Heart right ventricle (tissue), 16 donors: ENCODE results near the gene LSP1. TPM values are rescaled to one million over a fixed set of nuclear protein-coding genes. Genes with fewer than 3 reads are reported as not detected.

Experiments
- ATAC-seq, 8 donors: fragments of 200-7000 bp; cut with Tn5 transposase; one replicate each; pipeline ENCODE4 v1.9.1; 2020; ENCODE audit warnings: mild to moderate bottlenecking in 8 of 8, moderate library complexity in 8 of 8, moderate number of reproducible peaks in 1 of 8
- DNase-seq, 2 donors: peaks; one replicate each; pipeline ENCODE4 v3.0.0-alpha.2; 2020
- H3K27ac ChIP-seq, 10 donors: fragments of 200-600 bp; sonication (generic) in 2 of 10; one replicate each; pipeline versions ENCODE4 v1.5.0 to v1.8.0; 2020 to 2022; ENCODE audit warnings: mild to moderate bottlenecking in 3 of 10
- H3K27me3 ChIP-seq, 7 donors: fragments of 200-600 bp; one replicate each; pipeline ENCODE4 v1.8.0; 2021 to 2022; ENCODE audit warnings: mild to moderate bottlenecking in 2 of 7
- H3K36me3 ChIP-seq, 9 donors: fragments of 200-600 bp; sonication (generic) in 1 of 9; one replicate each; pipeline versions ENCODE4 v1.5.0 to v1.8.0; 2020 to 2022; ENCODE audit warnings: mild to moderate bottlenecking in 2 of 9
- H3K4me1 ChIP-seq, 9 donors: fragments of 200-600 bp; sonication (generic) in 1 of 9; one replicate each; pipeline versions ENCODE4 v1.5.0 to v1.8.0; 2020 to 2022; ENCODE audit warnings: mild to moderate bottlenecking in 4 of 9
- H3K4me3 ChIP-seq, 10 donors: fragments of 200-600 bp; sonication (generic) in 2 of 10; one replicate each; pipeline versions ENCODE4 v1.5.0 to v1.8.0; 2020 to 2022; ENCODE audit warnings: mild to moderate bottlenecking in 7 of 10, moderate library complexity in 2 of 10
- H3K9me3 ChIP-seq, 11 donors: fragments of 200-600 bp in 10 of 11; sonication (generic) in 2 of 11; one replicate each; pipeline versions ENCODE4 v1.5.0 to v1.8.0; 2013 to 2022; ENCODE audit warnings: mild to moderate bottlenecking in 2 of 11, control low read depth in 1 of 11, moderate library complexity in 1 of 11
- CTCF ChIP-seq, 9 donors: fragments of 200-600 bp; sonication (generic) in 2 of 9; IDR thresholded peaks; one replicate each; pipeline versions ENCODE4 v1.5.0 to v1.8.0; 2021 to 2022; ENCODE audit warnings: antibody characterized with exemption in 9 of 9, mild to moderate bottlenecking in 5 of 9, moderate library complexity in 1 of 9
- WGBS, 2 donors: extraction: QIAGEN DNeasy Blood & Tissue Kit; methylation state at CpG; one replicate each; pipeline ENCODE4 v1.1.7; 2013; ENCODE audit warnings: inconsistent platforms in 1 of 2; 5-methylcytosine and 5-hydroxymethylcytosine counted together
- intact Hi-C, 10 donors: fragments of 100-400 bp; cut with DNase I; formaldehyde crosslinking; loops; one replicate each; pipeline versions ENCODE4 v1.11.1 to v1.14.2; 2022
- polyA plus RNA-seq, 2 donors: library from polyadenylated mRNA; stranded (reverse); fragments of 200-250 nt; gene quantifications; one replicate each; pipeline ENCODE4 v1.2.3, GENCODE V29; 2013
- total RNA-seq, 10 donors: library from RNA; stranded (reverse); fragmentation: NEBNext Ultra II Directional in 3 of 10; extraction: Animal tissue kit (Norgen Biotek cat#: 25700) in 3 of 10; gene quantifications; one replicate each; pipeline versions ENCODE4 v1.2.1 to v1.2.4, GENCODE V29; 2021 to 2023
- donor health status: Arrhythmogenic right ventricular cardiomyopathy.
- donor health status: ischemic (EF 13 %, LVEDD 7.1; RV severe dilation, severe dysfunction).
- donor health status: healthy with polysubstance abuse.
- donor health status: DM: no; HTN: yes; CAD: no.
- donor health status: DM: no; HTN: no; CAD: no.
- donor health status: ischemic (EF 25% LVEDD 6.9; RV normal size, moderate dysfunction).
- donor health status: ischemic (EF 25% LVEDD 5.7; RV mildly dilated, moderate dysfunction).
- donor health status: healthy.
- donor health status: DM: yes; HTN: yes; CAD: no.
- donor health status: Ischemic cardiomyopathy.
- donor health status: ischemic (EF 35%, LVEDD 5.7; RV mildly dilated, moderate dysfunction).
- donor health status: nonischemic (EF 11% LVEDD 7.7; RV severe dilation, severe dysfunction).
- donor health status: DM: yes; HTN: yes; CAD: no.
- donor health status: PGD.
- donor health status: ischemic (EF 29% LVEDD 5.4; RV normal size, mild dysfunction).
- donor health status: nonischemic (EF 23%, LVEDD 6.1; RV moderate dilation, normal function).

Gene LSP1
- total and polyA plus RNA-seq, 12 donors: 16.0 to 57.2 (median 21.4) TPM

- DNase-seq (no peak), ATAC-seq (no peak)
- intact Hi-C loops: loop anchor here in 2 of 10 donors (10.0 kb wide), 2 partner anchors 48 to 68 kb away; partner anchors contain the start of gene IFITM10 (in 1 of the 2)
- Histone ChIP-seq H3K36me3 (no peaks in the 10 kb centered on the region), H3K27me3 (peaks cover 0 to 4% (median 0%) of the 10 kb centered on the region in 7 donors), H3K9me3 (peaks cover 0 to 23% (median 7%) of the 10 kb centered on the region in 11 donors), H3K27ac (no peak overlapping the region), H3K4me3 (no peak overlapping the region), H3K4me1 (peaks cover 2 to 22% (median 13%) of the 10 kb centered on the region in 9 donors)
- WGBS, 2 donors: 86 to 88% methylated on average over 8 of the region's 8 CpGs
- no peak for TF ChIP-seq CTCF (IDR thresholded peaks at IDR 0.05)
These were observed 30.1 kb upstream of the LSP1 start for GRCh38 chr11:1822648-1823375.

DNA sequence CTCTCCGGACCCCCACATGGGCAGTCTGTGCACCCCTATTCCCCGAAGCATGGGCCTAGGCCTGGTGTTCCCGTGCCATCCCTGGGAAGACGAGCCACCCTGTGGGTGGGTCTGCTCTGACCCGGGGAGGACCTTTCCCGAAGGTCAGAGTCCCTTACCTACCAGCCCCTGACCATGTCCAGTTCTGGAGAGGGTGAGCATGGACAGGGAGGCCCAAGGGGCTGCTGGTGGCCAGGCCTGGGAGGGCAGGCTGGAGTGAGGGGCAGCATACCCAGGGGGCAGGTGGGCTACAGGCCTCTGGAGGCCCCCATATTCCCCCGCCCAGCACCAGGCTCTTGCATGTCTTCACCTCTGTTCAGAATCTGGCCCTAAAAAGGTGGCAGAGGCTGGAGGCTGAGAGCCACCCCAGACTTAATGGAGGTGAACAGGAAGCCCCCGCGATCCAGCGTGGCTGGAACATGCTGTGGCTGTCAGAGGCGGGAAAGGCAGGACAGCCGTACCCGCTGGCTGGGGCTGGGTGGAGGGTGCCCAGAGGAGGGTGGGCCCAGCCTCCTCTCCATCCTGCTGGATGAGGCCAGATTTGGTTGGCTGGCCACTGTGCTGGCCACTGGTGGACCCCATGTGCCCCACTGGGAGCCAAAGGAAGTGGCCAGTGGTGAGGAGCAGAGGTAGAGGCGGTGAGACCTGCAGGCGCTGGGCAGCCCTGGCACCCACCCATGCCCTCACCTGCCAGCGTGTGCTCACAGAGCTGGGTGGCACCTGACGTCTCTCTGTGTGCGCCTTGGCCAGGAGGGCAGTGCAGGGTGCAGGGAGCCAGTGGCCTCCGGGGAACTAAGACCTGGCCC is 29.3 kb upstream of the LSP1 start:
- 95 to 96% methylated on average over 19 of the region's 19 CpGs for whole genome bisulfite sequencing, 2 donors
- ATAC-seq (no peak), DNase-seq (no peak)
- Histone ChIP-seq H3K36me3 (no peaks in the 10 kb centered on the region), H3K9me3 (peaks cover 0 to 15% (median 3%) of the 10 kb centered on the region in 11 donors), H3K4me1 (peaks cover 2 to 22% (median 13%) of the 10 kb centered on the region in 9 donors), H3K4me3 (no peak overlapping the region), H3K27ac (no peak overlapping the region), H3K27me3 (peaks cover 0 to 8% (median 3%) of the 10 kb centered on the region in 7 donors)
- no peak for TF ChIP-seq CTCF (IDR thresholded peaks at IDR 0.05)
- intact Hi-C loops: loop anchor here in 2 of 10 donors (10.0 kb wide), 2 partner anchors 49 to 69 kb away; partner anchors contain the start of gene IFITM10 (in 1 of the 2)

GRCh38 chr11:1824221-1825038 is 28.5 kb upstream of the LSP1 start:
- Histone ChIP-seq H3K4me1 (peaks cover 2 to 22% (median 13%) of the 10 kb centered on the region in 9 donors), H3K9me3 (peaks cover 0 to 6% (median 0%) of the 10 kb centered on the region in 11 donors), H3K27me3 (peaks cover 0 to 16% (median 4%) of the 10 kb centered on the region in 7 donors), H3K27ac (no peak overlapping the region), H3K36me3 (no peaks in the 10 kb centered on the region), H3K4me3 (no peak overlapping the region)
- no peak for DNase-seq
- intact Hi-C loops: loop anchor here in 2 of 10 donors (5.0 to 10.0 kb wide), 3 partner anchors 50 to 117 kb away; partner anchors contain the start of gene IFITM10 (in 1 of the 2)
- ATAC-seq: no peak
- 94 to 95% methylated on average over 23 of the region's 23 CpGs for WGBS, 2 donors
- no peak for TF ChIP-seq CTCF (IDR thresholded peaks at IDR 0.05)
